HepG2 (cell line): Measurements from ENCODE around the gene STK40. TPM values are rescaled to one million over a fixed set of nuclear protein-coding genes. Genes with fewer than 3 reads are reported as not detected.

ENCODE experiments used
- AGO2 ChIP-seq: fragments of 200-400 bp; formaldehyde crosslinking; optimal IDR thresholded peaks from 2 replicates; pipeline ENCODE3; 2017; ENCODE audit warnings: mild to moderate bottlenecking, low read depth, low read length, moderate library complexity
- FUBP1 ChIP-seq: sonication (generic); formaldehyde crosslinking; IDR thresholded peaks from 2 replicates; pipeline ENCODE4 v1.5.1; 2020; ENCODE audit warnings: missing genetic modification reagents, mild to moderate bottlenecking, borderline replicate concordance
- MYNN ChIP-seq: sonication (generic); formaldehyde crosslinking; IDR thresholded peaks from 2 replicates; pipeline ENCODE4 v1.4.0; 2020; ENCODE audit warnings: mild to moderate bottlenecking, low read depth, missing genetic modification reagents
- NPAS2 ChIP-seq: sonication (generic); formaldehyde crosslinking; IDR thresholded peaks from 2 replicates; pipeline ENCODE4 v1.8.0; 2022; ENCODE audit warnings: mild to moderate bottlenecking, missing genetic modification reagents, borderline replicate concordance
- PRPF4 ChIP-seq: fragments of 200-400 bp; formaldehyde crosslinking; IDR thresholded peaks from 2 replicates; pipeline ENCODE4 v1.6.1; 2016; ENCODE audit warnings: low read length, low read depth; ENCODE audit not compliant: poor library complexity, severe bottlenecking
- REXO4 ChIP-seq: sonication (generic); formaldehyde crosslinking; IDR thresholded peaks from 2 replicates; pipeline ENCODE4 v1.8.0; 2022; ENCODE audit warnings: missing genetic modification reagents, mild to moderate bottlenecking, borderline replicate concordance
- RFXAP ChIP-seq: sonication (generic); formaldehyde crosslinking; IDR thresholded peaks from 2 replicates; pipeline ENCODE4 v1.4.0; 2020; ENCODE audit warnings: missing genetic modification reagents, borderline replicate concordance
- TEAD3 ChIP-seq: optimal IDR thresholded peaks from 2 replicates; pipeline ENCODE3; 2016; ENCODE audit warnings: borderline replicate concordance
- TERF1 ChIP-seq: sonication (generic); formaldehyde crosslinking; IDR thresholded peaks from 2 replicates; pipeline ENCODE4 v1.8.0; 2022; ENCODE audit warnings: mild to moderate bottlenecking, missing genetic modification reagents, moderate library complexity
- ZBTB7B ChIP-seq: sonication (generic); formaldehyde crosslinking; IDR thresholded peaks from 2 replicates; pipeline ENCODE4 v1.4.0; 2020; ENCODE audit warnings: missing genetic modification reagents
- ZNF263 ChIP-seq: sonication (generic); formaldehyde crosslinking; IDR thresholded peaks from 2 replicates; pipeline ENCODE4 v1.4.0; 2020; ENCODE audit warnings: missing genetic modification reagents
- ZNF350 ChIP-seq: sonication (generic); formaldehyde crosslinking; IDR thresholded peaks from 2 replicates; pipeline ENCODE4 v1.4.0; 2020; ENCODE audit warnings: mild to moderate bottlenecking, low read depth, missing genetic modification reagents, borderline replicate concordance
- ZNF441 ChIP-seq: sonication (generic); formaldehyde crosslinking; IDR thresholded peaks from 2 replicates; pipeline ENCODE4 v1.7.0; 2021; ENCODE audit warnings: missing genetic modification reagents, borderline replicate concordance
- ZNF451 ChIP-seq: sonication (generic); formaldehyde crosslinking; IDR thresholded peaks from 2 replicates; pipeline ENCODE4 v1.5.0; 2020; ENCODE audit warnings: mild to moderate bottlenecking, missing genetic modification reagents
- ZNF614 ChIP-seq: IDR thresholded peaks from 2 replicates; pipeline ENCODE4 v1.6.1; 2018; ENCODE audit warnings: missing biosample characterization, missing genetic modification reagents, inconsistent platforms, borderline replicate concordance
- ZNF660 ChIP-seq: sonication (generic); formaldehyde crosslinking; IDR thresholded peaks from 2 replicates; pipeline ENCODE4 v1.5.1; 2020; ENCODE audit warnings: mild to moderate bottlenecking, low read depth, missing genetic modification reagents, borderline replicate concordance
- ZNF766 ChIP-seq: sonication (generic); formaldehyde crosslinking; IDR thresholded peaks from 2 replicates; pipeline ENCODE4 v1.5.0; 2020; ENCODE audit warnings: missing genetic modification reagents, borderline replicate concordance
- polyA plus RNA-seq, 8 experiments: library from polyadenylated mRNA; depleted of rRNA in 3 of 8; stranded (reverse) in 7 of 8; unstranded in 1 of 8; fragments of >200 nt; fragmentation: Illumina TruSeq in 4 of 8; extraction: Trizol in 4 of 8; gene quantifications; 2 replicates each; pipeline versions ENCODE4 v1.2.1 to v1.2.3, GENCODE V29; 2011 to 2016; ENCODE audit warnings: low read depth in 4 of 8, missing spikeins in 1 of 8, mixed read lengths in 1 of 8; ENCODE audit not compliant: insufficient read depth in 1 of 8
- total RNA-seq, 5 experiments: library from RNA; depleted of rRNA; stranded (reverse); fragments of >200 nt; fragmentation: Illumina TruSeq; extraction: Trizol; gene quantifications; 2 replicates each; pipeline ENCODE4 v1.2.3, GENCODE V29; 2016; ENCODE audit warnings: low read depth in 1 of 5
- TF ChIP-seq, protein P1 (sequence below): sonication (generic); formaldehyde crosslinking; IDR thresholded peaks from 2 replicates; pipeline ENCODE4 v1.4.0; 2020; ENCODE audit warnings: missing genetic modification reagents
- TF ChIP-seq, protein P2 (sequence below): sonication (generic); formaldehyde crosslinking; IDR thresholded peaks from 2 replicates; pipeline ENCODE4 v1.8.0; 2022; ENCODE audit warnings: missing genetic modification reagents, low read depth, mild to moderate bottlenecking, borderline replicate concordance
- TF ChIP-seq, protein P3 (sequence below): sonication (generic); formaldehyde crosslinking; IDR thresholded peaks from 2 replicates; pipeline ENCODE4 v1.4.0; 2020; ENCODE audit warnings: missing genetic modification reagents, borderline replicate concordance

STK40 gene
- total and polyA plus RNA-seq, 2 of the 13 experiments (the other 11 are each of a cell fraction or from before 2014, with no cell fraction given), result 33.8 to 35.1 TPM

GRCh38 chr1:36386265-36387140, 779 bp upstream of the STK40 start (continued):
- TF ChIP-seq NPAS2 (CRISPR knock-in tag) (no peak), PRPF4 (no peak), ZNF263 (no peak), ZNF451 (CRISPR knock-in tag) (0 out of 2 replicates have a peak, but pooled peaks have one; percentile 53), ZNF660 (no peak), ZBTB7B (CRISPR knock-in tag) (no peak), MYNN (CRISPR knock-in tag) (no peak; the same call in 1 of the 2 replicates), TEAD3 (CRISPR knock-in tag) (no peak), ZNF350 (CRISPR knock-in tag) (peak; percentile 82), REXO4 (CRISPR knock-in tag) (no peak), AGO2 (no peak), ZNF766 (CRISPR knock-in tag) (no peak), TERF1 (CRISPR knock-in tag) (no peak), RFXAP (CRISPR knock-in tag) (peak; percentile 32; the same call in 1 of the 2 replicates), FUBP1 (CRISPR knock-in tag) (peak; percentile 71; the same call in 1 of the 2 replicates), ZNF614 (CRISPR knock-in tag) (peak; percentile 22; the same call in 1 of the 2 replicates), ZNF441 (CRISPR knock-in tag) (0 out of 2 replicates have a peak, but pooled peaks have one; percentile 57)
- TF ChIP-seq, protein P1, sequence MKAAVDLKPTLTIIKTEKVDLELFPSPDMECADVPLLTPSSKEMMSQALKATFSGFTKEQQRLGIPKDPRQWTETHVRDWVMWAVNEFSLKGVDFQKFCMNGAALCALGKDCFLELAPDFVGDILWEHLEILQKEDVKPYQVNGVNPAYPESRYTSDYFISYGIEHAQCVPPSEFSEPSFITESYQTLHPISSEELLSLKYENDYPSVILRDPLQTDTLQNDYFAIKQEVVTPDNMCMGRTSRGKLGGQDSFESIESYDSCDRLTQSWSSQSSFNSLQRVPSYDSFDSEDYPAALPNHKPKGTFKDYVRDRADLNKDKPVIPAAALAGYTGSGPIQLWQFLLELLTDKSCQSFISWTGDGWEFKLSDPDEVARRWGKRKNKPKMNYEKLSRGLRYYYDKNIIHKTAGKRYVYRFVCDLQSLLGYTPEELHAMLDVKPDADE (CRISPR knock-in tag), result 0 out of 2 replicates have a peak, but pooled peaks have one; percentile 5
- TF ChIP-seq, protein P2, sequence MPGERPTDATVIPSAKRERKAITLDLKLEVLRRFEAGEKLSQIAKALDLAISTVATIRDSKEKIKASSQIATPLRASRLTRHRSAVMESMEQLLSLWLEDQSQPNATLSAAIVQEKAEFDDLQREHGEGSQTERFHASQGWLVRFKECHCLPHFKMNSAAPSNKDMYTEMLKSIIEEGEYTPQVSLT (CRISPR knock-in tag), result no peak
- TF ChIP-seq, protein P3, sequence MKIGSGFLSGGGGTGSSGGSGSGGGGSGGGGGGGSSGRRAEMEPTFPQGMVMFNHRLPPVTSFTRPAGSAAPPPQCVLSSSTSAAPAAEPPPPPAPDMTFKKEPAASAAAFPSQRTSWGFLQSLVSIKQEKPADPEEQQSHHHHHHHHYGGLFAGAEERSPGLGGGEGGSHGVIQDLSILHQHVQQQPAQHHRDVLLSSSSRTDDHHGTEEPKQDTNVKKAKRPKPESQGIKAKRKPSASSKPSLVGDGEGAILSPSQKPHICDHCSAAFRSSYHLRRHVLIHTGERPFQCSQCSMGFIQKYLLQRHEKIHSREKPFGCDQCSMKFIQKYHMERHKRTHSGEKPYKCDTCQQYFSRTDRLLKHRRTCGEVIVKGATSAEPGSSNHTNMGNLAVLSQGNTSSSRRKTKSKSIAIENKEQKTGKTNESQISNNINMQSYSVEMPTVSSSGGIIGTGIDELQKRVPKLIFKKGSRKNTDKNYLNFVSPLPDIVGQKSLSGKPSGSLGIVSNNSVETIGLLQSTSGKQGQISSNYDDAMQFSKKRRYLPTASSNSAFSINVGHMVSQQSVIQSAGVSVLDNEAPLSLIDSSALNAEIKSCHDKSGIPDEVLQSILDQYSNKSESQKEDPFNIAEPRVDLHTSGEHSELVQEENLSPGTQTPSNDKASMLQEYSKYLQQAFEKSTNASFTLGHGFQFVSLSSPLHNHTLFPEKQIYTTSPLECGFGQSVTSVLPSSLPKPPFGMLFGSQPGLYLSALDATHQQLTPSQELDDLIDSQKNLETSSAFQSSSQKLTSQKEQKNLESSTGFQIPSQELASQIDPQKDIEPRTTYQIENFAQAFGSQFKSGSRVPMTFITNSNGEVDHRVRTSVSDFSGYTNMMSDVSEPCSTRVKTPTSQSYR (CRISPR knock-in tag), result 0 out of 2 replicates have a peak, but pooled peaks have one; percentile 36
